Frontal cortex (tissue), 4 donors: ENCODE results near the gene CABP1. TPM values are rescaled to one million over a fixed set of nuclear protein-coding genes. Genes with fewer than 3 reads are reported as not detected.
A peak's percentile ranks its signal among the peaks of the same experiment; 100 is the strongest.
"Not testable (repeated sequence)": the region's sequence is repeated elsewhere in the genome, so short reads cannot be mapped to it uniquely, and the experiment has no call there.

ENCODE experiments used
- DNase-seq, 2 donors: peaks; one replicate each; pipeline ENCODE4 v3.0.0; 2012; ENCODE audit warnings: low spot score in 2 of 2
- FAIRE-seq: peaks from 2 replicates; lab custom pipeline; 2012; peaks lifted over from hg19 to GRCh38; lab: Jason Lieb, UNC
- total RNA-seq: library from RNA; depleted of rRNA; stranded (reverse); fragments of >200 nt; gene quantifications from one replicate; pipeline ENCODE4 v1.2.3, GENCODE V29; 2014
- donor health status: control.
- donor health status: control.
- donor health status: control.

The CABP1 gene
- total RNA-seq, result 2.0 TPM

DNA sequence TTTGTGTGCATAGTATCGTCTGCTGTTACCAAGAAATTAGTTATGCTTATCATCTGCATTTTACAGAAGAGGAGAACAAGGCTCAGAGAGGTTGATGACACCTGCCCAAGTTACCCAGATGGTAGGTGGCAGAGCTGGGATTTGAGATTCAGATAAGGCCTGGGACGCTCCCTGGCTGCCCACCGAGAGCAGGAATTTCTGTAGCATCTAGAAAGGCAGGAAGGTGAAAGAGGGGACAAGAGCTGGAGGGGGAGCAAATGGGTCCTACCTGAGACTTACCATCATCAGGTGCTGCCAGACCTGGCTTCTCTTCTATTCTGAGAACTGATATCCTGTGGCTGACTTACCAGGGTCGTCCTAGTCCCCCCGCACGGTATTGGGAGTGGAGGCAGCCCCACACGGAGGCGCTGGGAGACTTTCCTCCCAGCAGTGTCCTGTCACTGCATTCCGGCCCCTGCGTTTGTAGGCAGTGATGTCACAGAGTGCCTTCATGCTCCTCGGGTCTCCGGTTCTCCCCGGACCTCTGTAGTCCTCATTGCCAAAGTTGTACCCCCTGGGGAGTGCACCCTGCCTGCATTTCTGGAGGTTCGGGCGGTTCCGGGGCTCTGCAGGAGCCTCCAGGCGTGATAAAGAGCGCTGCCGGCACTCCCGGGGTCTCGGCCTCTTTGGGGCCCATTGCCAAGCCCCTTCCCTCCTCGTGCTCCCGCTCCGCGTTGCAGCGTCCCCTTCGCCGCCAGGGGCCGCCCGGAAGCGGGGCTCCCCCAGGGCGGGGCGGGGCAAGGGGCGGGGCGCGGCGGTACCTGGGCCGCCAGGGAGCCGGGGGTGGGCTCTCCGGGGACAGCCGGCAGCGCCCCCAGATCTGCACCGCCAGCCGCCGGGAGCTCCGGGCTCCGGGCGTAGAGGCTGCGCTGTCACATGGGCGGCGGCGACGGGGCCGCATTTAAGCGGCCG, at the start of gene CABP1:
Gene CABP1, plus strand, starts transcription at position 856 of the 951 bp plus-strand sequence. Its CDS starts 60 bp downstream, at position 916.
- no peak for FAIRE-seq
- peak; percentile 35 to 65 for DNase-seq

- no peak for DNase-seq
- no peak for FAIRE-seq
Observed at GRCh38 chr12:120590741-120591407, 49.6 kb upstream of the CABP1 start.

- FAIRE-seq (no peak), DNase-seq (no peak)
Observed at GRCh38 chr12:120592121-120593049, 48.0 kb upstream of the CABP1 start.

DNA sequence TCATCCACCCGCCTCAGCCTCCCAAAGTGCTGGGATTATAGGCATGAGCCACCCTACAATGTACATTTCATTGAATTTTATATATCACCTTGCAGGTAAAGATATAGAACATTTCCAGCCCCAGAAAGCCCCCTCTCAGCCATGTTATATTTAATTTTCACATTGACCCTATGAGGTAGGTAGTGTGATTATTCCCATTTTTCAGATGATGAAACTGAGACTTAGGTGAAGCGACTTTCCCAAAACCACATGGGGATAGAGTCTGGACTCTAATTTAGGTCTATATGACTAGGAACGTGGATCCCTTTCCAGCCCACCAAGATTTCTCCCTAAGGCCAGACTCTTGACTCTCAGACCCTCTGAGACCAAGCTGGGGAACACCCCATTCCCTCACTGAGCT, 43.5 kb upstream of the CABP1 start:
- DNase-seq (no peak), FAIRE-seq (no peak)

DNA sequence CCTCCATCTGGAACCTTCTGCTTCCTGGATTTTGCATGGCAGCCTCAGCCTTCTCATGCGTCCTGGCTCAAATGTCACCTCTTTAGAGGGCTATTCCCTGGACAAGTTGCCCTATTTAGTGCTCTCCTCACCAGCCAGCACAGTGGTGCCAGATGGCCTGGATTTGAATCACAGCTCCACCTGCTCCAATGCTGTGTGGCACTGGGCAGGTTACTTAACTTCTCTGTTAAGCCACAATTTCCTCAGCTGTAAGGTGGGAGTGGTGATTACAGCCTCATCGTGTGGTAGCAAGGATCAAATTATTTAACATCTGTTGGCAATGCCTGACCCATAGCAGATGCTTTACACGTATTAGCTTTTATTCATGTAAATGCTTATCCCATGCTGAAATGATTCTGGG, 42.6 kb upstream of the CABP1 start:
- FAIRE-seq, result no peak
- DNase-seq, result no peak

DNA sequence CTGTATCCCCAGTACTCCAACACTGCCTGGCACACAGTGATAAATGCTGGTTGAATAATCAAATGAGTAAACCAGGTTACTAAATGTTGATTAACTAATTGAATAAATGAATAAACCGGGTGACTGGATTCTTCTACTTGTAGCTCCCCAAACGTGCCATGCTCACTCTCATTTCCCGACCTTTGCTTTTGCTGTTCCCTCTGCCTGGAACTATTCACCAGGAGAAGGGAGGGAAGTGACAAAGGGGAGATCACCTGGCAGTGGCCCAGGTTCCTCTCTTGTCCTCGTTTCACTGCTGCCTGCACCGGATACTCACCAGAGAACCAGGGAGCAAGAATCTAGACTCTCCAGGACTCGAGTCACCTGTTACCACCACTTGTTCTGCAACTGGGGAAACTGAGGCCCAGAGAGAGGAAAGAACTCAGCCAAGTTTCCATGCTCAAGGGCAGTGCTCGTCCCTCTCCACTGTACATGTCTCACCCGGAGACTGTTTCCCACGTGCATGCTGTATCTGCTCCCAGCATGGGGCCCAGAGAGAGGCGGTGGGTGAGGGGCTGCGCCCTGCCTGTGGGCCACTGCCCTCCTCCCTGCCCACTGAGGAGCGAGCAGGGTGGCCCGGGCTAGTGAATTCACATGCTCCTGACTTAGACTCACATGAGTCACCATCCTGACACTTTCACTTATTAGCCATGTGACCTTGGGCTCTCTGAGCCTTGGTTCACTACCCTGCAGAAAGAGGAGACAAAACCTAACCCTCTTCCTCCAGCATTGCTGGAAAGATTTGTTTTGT, 41.6 kb upstream of the CABP1 start:
- no peak for DNase-seq
- FAIRE-seq, result no peak

GRCh38 chr12:120599672-120600552, 40.5 kb upstream of the CABP1 start:
- DNase-seq (no peak), FAIRE-seq (no peak)

DNA sequence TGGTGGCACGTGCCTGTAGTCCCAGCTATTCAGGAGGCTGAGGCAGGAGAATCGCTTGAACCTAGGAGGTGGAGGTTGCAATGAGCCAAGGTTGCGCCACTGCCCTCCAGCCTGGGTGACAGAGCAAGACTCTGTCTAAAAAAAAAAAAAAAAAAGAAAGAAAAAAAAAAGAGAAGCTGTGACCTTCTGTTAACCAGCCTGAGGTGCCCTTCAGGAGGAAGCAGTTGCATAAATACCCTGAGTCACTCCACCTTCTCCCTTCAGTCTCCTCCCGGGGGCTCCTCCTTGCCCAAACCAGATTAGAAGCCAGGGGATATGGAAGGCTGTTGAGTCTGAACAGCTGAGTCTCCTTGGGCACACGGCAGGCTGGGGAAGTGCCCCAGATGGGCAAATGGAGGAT, 38.0 kb upstream of the CABP1 start:
- not testable (repeated sequence) for FAIRE-seq, DNase-seq

DNA sequence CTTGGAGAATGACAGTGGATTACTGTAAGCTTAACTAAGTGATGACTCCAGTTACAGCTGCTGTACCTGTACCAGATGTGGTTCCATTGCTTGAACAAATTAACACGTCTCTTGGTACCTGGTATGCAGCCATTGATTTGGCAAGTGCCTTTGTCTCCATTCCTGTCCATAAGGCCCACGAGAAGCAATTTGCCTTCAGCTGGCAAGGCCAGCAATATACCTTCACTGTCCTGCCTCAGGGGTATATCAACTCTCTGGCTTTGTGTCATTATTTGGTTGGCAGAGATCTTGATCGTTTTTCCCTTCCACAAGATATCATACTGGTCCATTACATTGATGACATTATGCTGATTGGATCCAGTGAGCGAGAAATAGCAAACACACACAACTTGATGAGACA, 29.9 kb upstream of the CABP1 start:
- FAIRE-seq, result no peak
- no peak for DNase-seq

DNA sequence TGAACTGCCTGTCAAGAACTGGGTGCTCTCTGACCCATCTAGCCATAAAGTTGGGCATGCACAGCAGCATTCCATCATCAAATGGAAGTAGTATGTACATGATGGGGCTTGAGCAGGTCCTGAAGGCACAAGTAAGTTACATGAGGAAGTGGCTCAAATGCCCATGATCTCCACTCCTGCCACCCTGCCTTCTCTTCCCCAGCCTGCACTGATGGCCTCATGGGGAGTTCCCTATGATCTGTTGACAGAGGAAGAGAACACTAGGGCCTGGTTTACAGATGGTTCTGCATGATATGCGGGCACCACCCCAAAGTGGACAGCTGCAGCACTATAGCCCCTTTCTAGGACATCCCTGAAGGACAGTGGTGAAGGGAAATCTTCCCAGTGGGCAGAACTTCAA, 28.9 kb upstream of the CABP1 start:
- FAIRE-seq, result not testable (repeated sequence)

DNA sequence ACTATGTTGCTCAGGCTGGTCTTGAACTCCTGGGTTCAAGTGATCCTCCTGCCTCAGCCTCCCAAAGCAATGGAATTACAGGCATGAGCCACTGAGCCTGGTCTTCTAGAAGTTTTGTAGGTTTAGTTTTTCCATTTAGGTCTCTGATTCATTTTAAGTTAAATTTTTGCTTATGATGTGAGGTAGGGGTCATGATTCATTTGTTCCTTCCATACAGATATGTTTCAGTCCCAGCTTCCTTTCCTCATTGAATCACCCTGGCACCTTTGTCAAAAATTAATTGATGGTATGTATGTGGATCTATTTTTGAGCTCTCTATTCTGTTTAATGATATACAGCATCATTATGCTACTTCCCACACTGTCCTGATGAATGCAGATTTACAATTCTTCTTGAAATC, 25.6 kb upstream of the CABP1 start:
- DNase-seq (no peak), FAIRE-seq (no peak)

More for the DNA sequence above, 28.9 kb upstream of the CABP1 start:
- not testable (repeated sequence) for DNase-seq

DNA sequence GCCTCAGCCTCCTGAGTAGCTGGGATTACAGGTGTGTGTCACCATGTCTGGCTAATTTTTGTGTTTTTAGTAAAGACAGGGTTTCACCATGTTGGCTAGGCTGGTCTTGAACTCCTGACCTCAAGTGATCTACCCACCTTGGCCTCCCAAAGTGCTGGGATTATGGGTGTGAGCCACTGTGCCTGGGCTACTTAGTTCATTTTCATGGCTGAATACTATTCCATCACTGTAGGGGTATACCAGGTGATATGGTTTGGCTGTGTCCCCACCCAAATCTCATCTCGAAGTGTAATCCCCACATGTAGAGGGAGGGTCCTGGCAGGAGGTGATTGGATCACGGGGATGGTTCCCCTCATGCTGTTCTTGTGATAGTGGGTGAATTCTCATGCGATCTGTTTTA, 23.2 kb upstream of the CABP1 start:
- not testable (repeated sequence) for FAIRE-seq, DNase-seq

DNA sequence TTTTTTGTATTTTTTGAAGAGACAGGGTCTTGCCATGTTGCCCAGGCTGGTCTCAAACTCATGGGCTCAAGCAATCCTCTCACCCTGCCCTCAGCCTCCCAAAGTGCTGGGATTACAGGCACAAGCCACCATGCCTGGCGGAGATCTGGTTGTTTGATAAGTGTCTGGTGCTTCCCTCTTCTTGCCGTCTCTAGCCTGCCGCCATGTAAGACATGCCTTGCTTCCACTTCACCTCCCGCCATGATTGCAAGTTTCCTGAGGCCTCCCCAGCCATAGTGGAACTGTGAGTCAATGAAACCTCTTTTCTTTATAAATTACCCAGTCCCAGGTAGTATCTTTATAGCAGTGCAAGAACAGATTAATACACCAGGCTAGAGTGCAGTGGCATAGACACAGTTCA, 22.7 kb upstream of the CABP1 start:
- not testable (repeated sequence) for FAIRE-seq, DNase-seq

DNA sequence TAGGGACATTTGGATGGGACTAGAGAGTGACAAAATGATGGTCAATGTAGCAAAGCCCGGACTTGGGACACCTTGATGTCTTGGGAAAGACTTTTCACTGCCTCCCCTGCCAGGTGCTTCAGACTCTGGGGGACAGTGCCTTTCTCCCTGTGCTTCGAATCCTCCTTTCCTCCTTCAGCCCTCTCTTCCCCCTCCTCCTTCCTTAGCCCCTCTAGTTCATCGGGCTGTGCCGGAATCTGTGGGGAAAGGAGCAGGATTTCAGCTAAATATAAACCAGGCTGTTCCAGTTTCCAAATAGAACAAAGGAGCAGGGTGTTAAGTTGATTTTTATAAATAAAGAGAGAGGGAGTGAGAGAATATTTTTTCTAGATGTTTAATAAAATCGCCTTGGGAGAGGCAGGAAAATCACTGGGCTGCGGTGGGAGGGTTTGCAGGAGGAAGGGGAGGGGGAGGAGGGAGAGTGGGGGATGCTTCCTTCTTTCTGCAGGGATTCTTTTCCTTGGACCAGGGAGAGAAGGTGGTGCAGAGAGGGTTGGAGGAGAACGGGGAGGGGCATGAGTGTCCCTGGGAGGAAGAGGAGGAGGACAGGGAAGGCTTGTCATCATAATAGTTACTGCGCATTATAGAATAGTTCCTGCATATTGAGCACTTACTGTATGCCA, 21.3 kb upstream of the CABP1 start:
- no peak for DNase-seq
- no peak for FAIRE-seq

DNA sequence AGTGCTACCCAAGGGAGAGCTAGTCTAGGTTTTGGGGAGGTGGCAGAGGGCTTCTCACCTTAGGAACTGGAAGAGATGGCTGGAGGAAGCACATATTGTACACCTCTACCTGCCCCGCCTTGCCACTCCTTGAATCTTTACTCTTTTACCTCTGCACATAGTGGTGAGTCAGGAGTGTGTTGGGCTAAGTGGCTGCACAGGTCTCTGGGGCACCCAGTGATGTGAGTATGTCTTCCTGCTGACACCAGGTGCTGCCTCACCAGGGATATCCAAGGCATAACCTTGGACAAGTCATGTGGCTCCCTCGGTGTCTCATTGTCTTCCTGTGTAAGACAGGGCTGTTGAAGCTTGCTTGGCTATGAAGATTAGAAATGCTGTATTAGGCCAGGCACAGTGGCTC, 19.8 kb upstream of the CABP1 start:
- DNase-seq, result no peak
- no peak for FAIRE-seq

DNA sequence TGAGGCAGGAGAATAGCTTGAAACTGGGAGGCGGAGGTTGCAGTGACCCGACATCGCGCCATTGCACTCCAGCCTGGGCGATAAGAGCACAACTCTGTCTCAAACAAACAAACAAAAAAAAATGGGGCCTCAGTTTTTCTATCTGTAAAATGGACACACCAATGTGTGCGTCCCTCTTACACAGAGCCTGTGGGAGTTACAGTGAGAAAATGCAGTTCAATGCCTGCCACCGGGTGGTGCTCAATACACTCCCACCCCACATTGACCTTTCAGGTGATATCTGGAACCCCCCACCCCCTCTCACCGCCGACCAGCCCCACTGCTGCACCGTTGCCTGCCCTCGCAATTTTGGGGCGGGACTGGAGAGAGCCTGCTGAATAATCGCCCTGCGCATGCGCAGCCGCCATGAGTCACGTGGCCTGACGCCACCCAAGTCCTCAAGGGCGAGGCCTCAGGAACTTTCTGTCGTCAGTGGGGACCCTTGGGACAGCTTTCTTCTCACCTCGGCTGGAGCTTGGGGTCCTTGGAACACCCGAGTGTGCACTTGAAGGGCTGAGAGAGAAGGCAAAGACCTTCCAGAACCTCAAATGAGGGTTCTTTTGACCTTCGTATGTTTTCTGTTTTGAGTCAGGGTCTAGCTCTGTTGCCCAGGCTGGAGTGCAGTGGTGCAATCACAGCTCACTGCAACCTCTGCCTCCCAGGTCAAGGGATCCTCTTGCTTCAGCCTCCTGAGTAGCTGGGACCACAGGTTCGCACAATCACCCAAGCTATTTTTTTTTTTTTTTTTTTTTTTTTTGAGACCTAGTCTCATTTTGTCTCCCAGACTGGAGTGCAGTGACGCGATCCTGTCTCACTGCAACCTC, 14.6 kb upstream of the CABP1 start:
- no peak for FAIRE-seq
- DNase-seq, result no peak

DNA sequence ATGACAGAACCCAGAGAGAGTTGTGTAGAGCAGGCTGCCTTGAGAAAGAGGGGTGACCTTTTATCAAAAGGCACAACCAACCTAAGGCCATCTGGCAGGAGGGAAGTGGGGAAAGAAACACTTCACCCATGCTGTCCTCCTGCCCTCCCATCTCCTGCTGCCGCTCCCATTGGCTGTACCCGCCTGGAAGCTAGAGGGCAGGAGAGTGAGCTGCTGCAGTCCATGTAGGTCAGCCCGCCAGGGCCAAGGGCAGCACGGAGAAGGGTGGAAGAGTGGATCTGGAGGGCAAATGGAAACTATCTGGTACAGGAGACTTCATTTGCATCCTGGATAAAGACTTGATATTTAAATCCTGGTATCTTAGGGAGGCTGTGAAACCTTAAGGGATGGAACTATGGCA, 11.5 kb upstream of the CABP1 start:
- DNase-seq (no peak), FAIRE-seq (no peak)
